Smooth muscle cell of the brain vasculature (primary cell): ENCODE data around the gene SAPCD1.
"Not testable (repeated sequence)": the region's sequence is repeated elsewhere in the genome, so short reads cannot be mapped to it uniquely, and the experiment has no call there.

Experiments used
- DNase-seq: peaks from one replicate; pipeline ENCODE4 v3.0.0-alpha.2; 2012; ENCODE audit warnings: low read depth, low spot score

Gene SAPCD1

DNA sequence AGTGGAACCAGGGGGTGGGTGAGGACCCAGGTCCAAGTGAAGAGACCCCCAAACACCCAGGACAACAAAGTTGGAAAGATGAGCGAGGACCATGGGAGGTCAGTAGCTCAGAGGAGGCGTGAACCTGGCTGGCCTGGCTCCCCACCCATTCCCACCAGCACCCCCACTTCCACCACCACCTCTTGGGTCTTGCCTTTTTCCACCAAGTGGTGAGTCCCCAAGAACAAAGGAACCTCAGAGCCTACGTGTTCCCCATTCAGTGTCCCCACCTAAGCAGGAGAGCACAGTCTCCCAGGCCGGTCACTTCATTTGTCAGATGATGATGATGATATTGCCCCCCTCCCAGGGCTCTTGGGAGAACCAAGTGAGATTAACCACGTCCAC is 15.2 kb downstream of the SAPCD1 start:
- DNase-seq: no peak

DNA sequence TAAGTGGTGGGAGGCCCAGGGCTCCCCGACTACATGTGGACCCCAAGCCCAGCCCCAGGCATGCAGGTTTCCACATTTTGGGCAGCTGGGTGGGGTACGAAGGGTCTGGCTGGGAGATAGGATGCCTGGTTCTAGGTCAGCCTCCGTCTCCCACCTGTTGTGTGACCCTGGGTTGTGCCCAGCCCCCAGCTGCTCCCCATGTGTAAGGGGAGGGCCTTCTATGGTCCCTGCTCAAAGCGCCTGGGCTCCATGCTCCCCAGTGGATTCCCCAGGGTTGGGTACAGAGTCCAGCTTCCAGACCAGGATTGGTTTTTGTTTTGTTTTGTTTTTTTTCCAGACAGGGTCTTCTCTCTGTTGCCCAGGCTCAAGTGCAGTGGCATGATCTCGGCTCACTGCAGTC is 15.7 kb downstream of the SAPCD1 start:
- no peak for DNase-seq

DNA sequence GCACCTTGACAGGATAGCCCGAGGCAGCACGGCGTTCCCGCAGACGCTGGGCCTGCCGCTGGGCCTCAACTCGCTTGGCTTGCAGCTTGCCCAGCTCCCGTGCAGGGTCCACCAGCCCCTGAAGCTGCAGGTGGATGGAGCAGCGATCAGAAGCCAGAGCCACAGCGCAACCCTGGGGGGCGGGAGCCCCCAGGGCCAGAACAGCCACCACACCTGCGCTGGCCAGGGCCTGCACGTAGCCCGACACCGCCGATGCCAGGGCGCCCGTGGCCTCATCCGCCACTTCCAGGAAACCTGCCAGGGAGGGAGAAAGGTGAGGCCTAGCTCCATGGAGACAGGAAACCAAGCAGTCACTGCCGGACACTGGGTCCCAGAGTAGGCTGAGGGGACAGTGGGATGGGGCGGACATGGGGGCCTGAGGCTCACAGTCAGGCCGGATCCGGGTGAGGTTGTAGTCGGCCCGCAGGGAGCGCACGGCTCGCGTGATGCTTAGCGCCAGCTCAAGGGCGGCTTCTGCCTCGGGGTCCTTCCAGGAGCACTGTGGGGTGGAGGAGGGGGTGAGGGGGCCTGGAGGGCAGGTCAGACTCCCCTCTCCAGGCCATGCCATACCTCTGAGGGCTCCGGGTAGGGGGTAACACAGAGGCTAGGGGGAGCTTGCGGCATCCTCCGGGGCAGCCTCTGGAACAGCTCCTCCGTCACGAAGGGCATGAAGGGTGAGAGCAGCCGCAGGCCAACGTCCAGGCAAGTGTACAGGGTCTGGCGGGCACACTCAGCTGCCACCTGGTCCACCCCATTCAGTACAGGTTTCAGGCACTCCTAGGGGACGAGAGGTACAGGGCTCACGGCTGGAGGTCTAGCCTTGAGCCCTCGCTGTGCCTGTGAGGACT is 16.8 kb downstream of the SAPCD1 start:
- DNase-seq: no peak

DNA sequence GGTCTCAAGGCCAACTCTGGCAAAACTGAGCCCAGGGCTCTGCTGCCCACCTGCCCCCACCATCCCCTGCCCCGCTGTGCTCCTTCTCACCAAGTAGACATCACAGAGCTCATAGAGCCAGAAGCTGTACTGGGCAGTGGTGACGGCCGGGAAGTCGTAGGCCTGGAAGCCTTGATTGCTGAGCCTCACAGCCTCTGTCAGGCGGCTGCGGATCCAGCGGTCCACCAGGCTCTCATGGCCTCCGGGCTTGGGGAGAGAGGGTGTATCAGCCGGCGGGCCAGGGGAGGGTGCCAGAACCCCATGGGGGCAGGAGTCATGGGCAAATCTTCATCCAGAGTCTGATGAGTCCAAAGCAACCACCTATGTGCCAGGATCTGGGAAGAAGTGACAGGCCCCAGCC is 17.5 kb downstream of the SAPCD1 start:
- no peak for DNase-seq

DNA sequence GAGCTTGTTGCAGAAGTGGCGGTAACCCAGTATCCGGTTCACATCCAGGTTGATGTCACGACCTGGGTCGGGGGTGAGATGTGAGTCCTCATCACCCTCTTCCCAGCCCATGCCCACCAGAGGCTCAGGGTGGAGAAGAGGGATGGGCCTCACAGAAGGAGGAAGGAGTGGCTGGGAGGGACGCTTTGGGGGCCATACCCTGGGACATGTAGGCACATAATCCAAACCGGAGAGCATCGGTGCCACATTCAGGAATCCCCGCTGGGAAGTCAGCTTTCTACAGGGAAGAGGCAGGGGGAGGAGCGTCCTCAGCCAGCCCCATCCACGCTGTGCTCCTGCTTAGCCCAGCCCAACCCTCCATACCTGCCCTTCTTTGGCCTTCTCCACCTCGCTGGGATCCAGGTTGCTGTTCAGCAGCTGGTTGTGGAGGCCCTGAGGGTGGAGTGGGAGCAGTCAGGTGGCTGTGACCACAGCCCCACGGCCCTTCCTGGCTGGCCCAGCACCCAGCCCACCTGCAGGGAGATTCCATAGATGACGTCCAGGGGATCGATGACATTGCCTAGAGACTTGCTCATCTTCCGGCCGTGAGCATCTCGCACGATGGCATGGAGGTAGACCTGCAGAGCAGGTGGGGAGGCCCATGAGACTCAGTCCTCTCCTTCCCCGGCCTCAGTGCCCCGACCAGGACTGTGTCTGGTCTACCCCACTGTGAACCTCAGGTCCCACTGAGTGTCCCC is 18.2 kb downstream of the SAPCD1 start:
- no peak for DNase-seq

DNA sequence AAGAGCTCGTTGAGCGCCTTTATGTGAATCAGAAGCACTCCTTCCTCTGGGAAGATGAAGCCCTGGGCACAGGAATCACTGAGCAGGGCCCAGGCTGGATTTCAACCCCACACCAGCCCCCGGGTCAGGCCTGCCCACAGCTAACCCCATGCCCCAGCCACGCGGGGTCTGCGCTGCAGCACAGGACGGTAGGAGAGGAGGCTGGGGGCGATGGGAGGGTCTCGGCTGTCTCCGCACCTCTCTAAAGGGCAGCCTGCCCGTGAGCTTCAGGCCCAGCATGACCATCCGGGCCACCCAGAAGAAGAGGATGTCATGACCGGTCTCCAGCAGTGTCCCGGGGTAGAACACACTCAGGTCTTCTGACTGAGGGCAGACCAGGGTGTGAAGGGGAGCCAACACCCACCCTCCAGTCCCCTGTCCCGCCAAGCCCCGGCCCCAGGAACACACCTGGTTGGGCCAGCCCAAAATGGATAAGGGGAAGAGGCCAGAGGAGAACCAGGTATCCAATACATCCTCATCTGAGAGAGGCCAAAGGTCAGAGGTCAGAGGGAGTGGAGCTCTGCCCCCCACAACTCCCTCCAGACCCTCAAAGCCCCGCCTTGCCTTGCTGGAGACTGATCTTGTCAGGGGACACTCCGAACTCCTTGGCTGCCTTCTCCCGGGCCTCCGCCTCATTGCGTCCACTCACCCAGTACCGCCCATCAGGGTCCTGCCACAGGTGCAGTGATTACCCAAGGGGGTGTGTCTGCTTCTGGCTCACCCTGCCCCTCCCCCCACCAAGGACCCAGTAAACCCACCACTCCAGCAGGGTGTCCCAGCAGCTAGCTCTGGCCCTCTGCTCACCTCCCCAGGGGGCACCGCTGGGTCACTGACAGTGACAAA is 19.0 kb downstream of the SAPCD1 start:
- DNase-seq: no peak

DNA sequence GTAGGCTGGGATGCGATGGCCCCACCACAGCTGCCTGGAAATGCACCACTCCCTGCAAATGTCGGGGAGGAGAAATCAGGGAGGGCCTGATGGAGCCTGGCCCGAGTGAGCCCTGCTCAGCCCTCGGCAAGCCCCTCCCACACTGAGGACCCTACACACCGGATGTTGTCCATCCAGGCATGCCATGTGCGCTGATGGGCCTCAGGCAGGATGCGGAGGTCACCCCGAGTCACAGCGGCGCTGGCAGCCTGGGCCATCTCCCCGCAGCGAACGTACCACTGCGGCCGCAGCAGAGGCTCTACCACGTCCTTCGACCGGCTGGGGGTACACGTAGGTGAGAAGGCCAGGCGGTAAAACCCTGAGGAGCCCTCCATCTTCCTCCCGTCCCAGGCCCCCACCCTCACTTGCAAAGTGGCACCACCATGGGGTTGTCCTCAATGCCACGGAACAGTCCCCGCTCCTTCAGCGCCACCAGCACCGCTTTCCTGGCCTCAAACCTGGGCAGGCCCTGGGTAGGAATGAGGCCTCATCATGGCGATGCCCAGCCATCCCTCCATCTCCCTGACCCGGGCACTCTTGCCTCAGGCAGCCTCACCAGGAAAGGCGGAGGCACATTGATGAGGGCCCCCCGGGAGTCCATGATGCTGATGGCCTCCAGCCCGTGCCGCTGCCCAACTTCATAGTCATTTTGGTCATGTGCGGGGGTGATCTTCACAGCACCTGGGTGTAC is 19.8 kb downstream of the SAPCD1 start:
- no peak for DNase-seq

DNA sequence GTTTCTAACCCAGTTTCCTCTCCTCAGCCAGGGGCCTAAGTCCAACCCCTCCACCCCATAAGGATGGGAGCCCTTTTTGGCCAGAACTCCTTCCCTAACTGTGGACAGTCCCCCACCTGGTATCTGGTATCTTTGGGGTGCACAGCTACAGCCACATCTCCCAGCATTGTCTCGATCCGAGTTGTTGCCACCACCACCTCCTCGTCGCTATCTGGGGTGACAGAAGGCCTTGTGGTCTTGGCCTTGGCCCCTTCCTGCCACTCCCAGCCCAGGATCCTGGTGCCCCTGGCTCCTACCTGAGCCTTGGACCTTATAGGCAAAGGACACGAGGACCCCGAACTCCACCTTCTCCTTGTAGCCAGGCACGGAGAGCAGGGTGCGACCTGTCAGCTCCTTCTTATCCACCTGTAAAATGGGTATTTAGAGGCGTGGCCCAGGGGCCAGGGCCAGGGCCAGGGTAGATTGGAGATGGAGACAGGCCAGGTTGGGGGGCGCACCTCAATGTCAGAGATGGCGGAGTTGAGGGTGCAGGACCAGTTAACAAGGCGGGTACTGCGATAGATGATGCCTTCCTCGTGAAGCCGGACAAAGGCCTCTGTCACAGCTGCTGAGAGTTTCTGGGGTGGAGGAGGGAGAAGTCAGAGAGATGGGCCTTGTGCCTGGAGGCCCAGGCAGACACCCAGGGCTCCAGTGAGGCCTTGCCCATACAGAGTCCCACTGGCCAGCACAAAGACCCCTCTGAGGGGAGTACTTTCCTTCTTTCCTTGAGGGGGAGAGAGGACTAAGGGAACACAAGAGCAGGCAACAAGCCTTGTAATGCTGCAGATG is 21.9 kb downstream of the SAPCD1 start:
- no peak for DNase-seq

DNA sequence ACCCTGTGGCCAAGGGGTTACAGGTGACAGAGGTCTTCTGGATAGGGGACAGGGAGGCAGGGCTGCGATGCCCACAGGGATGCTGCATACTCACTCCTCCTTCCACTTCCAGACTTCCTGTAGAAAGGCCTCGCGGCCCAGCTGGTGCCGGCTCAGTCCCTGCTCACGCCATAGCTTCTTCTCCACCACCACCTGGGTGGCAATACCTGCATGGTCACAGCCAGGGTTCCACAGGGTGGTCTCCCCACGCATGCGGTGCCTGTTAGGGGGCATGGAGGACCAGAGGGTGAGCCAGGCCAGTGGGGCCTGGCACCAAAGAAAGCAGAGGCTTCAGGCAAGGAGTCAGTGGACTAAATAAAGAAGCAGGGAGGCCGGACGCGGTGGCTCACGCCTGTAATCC is 23.0 kb downstream of the SAPCD1 start:
- DNase-seq: no peak

DNA sequence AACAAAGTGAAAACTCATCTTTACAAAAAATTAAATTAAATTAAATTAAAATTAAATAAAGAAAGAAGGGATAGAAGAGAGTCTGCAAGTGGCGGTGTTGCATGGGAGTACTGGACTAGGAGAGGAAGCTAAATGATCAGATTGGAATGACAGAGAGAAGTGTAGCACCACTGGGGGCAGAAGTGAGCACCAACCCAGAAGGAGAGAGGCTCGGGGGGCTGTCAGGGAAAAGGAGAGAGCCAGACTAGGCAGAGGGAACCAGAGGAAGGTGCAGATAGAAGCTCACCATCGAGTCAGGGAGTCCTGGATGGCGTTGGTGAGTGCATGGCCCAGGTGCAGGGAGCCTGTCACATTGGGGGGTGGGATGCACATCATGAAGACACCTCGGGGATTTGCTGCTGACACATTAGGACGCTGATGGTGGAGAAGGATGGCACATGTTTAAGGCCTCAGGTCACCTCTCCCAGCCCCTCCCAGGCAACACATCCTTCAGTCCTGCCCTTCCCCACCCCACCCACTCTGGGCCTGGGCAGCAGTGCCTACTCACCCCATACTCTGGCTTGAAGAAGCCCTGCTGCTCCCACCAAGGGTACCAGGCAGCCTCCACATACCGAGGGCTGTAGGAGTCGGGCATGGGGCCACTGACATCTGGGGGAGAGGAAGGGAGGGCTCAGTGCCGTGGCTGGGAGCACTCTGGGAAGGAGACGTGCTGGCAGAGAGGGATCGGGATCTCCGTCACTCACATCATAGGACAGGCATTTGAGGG is 29.1 kb downstream of the SAPCD1 start:
- no peak for DNase-seq

DNA sequence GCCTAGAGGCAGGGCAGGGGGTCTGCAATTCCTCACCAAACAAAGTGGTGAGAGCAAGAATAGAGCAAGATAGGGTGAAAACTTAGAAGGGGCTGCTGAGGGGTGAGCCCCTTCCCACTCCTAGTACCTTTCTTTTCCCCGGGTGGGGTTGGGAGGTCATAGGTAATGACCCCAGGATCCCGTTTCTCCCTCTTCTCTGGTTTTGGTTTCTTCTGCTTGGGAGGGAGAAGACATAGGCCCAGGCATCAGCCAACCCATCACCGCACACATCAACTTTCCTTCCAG is 29.6 kb downstream of the SAPCD1 start:
- DNase-seq: no peak

DNA sequence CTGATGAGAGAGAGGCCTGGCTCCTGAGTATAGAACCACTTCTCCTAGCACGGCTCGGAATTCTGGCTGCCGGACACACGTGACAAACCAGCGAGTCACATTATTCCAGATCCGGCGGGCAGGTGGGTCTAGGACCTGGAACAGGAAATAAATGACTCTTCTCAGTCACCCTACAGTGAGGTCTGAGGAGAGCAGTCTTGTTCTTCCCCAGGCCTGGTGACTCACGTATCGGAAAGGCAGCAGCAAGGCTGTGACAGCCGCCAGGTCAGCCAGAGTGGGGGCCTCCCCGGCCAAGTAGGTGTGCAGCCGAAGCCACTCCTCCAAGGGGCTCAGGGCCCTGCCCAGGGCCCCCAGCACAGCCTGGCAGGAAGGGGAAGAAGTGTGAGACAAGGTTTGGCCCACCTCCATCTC is 30.3 kb downstream of the SAPCD1 start:
- no peak for DNase-seq

DNA sequence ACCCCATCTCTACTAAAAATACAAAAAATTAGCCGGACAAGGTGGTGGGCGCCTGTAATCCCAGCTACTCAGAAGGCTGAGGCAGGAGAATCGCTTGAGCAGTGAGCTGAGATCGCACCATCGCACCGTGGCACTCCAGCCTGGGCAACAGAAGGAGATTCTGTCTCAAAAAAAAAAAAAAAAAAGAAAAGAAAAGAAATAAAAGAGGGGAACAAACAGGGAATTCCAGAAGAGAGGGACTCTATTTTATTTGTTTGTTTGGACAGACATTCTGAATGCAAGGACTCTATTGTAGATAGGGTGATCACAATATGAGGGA is 31.4 kb downstream of the SAPCD1 start:
- not testable (repeated sequence) for DNase-seq

DNA sequence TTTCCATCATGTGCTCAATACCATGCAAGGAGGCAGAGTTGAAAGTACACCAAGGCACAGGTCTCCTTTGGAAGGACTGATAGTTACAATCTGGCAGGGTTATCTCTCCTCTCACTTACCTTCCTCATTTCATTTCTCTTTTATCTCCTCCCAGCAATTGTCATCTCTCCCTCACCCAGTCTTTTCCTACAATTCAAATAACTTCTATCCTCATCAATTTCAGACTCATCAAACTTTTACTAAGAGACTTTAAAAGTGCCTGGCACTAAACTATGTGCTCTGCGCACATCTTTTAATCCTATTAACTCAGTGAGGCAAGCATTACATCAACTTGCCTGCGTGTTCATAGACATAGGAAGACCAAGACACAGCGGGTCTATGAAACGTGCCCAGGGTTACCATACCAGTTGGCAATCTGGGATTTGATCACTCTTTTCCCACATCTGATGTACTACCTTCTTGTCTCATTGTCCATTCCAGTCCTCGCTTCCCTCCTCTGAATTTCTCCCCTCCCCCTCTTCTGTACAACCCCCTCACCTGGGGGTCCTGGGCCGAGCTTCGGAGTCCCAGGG is 31.9 kb downstream of the SAPCD1 start:
- no peak for DNase-seq

DNA sequence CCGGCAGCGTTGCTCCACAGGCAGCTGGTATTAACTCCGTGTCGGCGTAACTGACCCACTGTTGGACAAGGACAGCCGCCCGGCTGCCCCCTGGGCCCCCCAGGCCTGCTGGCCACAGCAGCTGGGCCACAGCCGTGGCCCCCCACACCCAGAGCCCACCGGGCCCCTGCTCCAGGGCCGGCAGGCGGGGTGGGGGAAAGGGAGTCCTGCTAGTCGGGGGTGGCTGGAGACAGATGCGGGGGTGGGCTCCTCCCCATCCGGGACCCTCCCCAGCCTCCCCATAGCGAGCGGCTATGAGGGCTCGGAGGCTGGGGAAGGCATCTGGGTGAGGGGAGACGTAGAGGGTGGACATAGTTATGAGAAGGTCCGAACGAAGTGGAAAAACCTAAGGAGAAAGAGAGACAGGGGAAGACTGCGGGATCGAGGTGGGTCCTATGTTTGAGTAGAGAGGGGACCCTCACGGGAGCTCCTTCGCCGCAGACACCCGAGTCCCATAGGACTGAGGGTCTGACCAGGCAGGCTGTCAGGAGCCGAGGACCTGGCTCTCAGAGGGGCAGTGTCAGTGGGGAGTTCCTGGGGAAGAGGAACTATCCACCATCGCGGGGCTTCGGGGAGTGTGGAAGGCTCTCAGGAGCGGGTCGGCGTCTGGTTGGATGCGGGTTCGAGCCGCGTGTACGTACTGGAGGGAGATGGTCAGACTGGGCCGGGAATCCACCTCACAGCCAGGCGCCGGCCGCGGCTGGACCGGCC is 32.6 kb downstream of the SAPCD1 start:
- no peak for DNase-seq

DNA sequence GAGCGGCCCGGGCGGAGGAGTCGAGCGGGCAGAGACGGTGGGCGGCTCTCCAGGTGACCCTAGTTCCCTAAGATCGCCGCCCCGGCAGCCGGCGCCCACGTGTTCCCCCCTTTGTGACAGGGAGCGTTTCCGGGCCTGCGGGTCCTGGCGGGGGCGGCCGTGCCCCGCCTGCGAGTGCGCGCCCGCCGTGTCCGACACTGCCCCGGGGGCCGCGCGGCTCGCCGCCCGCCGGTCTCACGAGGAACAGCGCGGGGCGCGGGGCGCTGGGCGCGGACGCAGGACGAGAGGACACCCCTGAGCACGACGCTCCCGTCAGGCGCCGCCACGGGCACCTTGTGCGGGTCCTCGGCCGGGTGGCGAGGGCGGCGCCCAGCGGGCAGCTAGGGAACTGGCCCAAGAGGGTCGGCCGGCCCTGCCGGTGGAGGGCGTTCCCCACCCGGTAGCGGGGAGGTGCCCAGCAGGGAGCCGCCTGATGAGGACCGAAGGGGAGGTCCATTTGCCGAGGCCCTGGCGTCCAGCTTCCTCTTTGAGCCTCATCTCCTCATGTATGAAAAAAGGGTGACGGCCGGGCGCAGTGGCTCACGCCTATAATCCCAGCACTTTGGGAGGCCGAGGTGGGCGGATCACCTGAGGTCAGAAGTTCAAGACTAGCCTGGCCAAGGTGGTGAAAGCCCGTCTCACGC is 33.3 kb downstream of the SAPCD1 start, which contains the start of gene VARS1:
Gene VARS1, minus strand, starts transcription at position 137 of the 683 bp plus-strand sequence. CDS start 535 bp downstream, outside the sequence.
- DNase-seq: peak; percentile 63

DNA sequence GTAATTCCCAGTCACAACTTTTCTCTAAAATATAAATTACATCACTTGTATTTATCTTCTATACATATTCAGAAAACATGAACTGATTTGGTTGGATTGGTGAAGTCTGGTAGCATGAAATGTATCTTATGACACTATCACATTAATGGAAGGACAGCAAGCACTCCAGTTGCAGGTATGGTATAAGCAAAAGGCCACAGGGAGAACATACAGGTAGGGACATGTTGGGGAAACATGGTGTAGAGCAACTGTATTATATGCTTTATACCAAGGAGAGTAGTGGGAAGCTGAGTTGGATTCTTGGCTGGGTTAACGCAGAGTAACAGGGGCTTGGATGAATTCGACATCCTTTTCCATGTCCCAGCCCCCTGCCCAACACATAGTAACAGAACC is 34.5 kb downstream of the SAPCD1 start:
- DNase-seq: no peak

DNA sequence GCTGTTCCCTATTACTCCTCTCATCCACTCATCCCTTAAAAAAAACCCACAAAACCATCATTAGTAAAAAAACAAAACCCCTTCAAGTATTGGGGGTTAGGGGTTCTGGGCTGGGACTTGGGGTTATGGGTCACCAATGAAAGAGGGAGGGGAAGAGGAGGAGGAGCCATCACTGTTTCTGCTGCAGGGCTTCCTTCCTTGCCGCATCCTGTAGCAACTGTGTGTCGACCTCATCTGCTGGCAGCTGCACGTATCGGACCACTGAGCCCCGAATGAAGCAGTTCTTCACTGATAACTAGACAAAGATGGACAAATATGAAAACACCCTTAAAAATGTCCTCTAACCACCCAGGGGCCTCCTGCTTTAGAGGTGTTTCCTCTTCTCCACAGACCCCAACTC is 35.1 kb downstream of the SAPCD1 start:
- no peak for DNase-seq
